ENCODE measurements around the gene MFN2.

The MFN2 gene

DNA sequence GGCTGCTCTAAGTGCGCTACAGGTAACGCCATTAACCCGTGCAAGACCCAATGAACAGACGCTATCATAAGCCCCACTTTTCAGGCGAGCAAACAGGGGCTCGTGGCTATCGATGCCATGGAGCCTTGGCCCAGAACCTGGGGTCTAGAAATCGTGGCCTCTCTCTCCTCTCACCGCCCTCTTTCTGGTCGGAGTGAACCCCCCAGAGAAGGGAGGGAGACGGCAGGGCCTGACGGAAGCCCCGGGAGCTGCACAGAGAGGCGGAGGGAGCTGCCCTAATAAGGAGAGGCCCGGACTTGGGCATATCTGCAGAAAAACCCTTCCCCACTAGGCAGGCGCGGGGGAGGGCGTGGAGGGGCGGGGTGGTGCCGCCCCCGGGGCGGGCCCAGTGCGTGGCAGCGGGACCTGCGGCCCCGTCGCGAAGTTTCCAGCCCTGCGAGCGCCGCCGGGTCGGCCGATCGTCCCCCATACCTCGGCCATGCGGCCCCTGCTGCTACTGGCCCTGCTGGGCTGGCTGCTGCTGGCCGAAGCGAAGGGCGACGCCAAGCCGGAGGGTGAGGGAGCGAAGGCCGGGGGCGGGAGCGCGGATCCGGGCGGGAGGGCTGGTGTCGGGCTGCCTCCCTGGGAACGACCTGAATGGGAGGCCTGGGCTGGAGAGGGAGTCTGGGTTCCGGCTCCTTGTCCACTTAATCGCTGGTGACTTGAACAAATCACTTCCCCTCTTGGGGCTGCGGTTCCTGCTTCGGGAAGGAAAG, 45.8 kb upstream of the MFN2 start, which contains the start of gene PLOD1 (continued):
- TF ChIP-seq ZNF76 (tag by site-specific recombination; IDR thresholded peaks at IDR 0.05; ENCODE audit: borderline replicate concordance, low read depth) (peak; percentile 50; the same call in 1 of the 2 replicates), KLF7 (tag by site-specific recombination; IDR thresholded peaks at IDR 0.05; ENCODE audit: borderline replicate concordance) (no peak), ZNF324 (tag by site-specific recombination; IDR thresholded peaks at IDR 0.05) (no peak; the same call in 1 of the 2 replicates), SP2 (tag by site-specific recombination; IDR thresholded peaks at IDR 0.05) (peak; percentile 76), ZBTB21 (tag by site-specific recombination; IDR thresholded peaks at IDR 0.05) (no peak), PRDM1 (tag by site-specific recombination; IDR thresholded peaks at IDR 0.05) (no peak), ZFP37 (tag by site-specific recombination; IDR thresholded peaks at IDR 0.05) (no peak), BCL11A (tag by site-specific recombination; IDR thresholded peaks at IDR 0.05; ENCODE audit: low read depth) (no peak), ZNF423 (tag by site-specific recombination; IDR thresholded peaks at IDR 0.05) (no peak), ZNF23 (tag by site-specific recombination; IDR thresholded peaks at IDR 0.05; ENCODE audit: borderline replicate concordance) (no peak), ZNF624 (tag by site-specific recombination; IDR thresholded peaks at IDR 0.05) (no peak), ZNF341 (tag by site-specific recombination; IDR thresholded peaks at IDR 0.05; ENCODE audit: low read depth) (0 out of 2 replicates have a peak, but pooled peaks have one; percentile 29), ZNF558 (tag by site-specific recombination; IDR thresholded peaks at IDR 0.05) (no peak), ZEB2 (tag by site-specific recombination; IDR thresholded peaks at IDR 0.05) (no peak), ZNF521 (tag by site-specific recombination; IDR thresholded peaks at IDR 0.05) (no peak), ZBTB20 (tag by site-specific recombination; IDR thresholded peaks at IDR 0.05) (peak; percentile 74), SETDB1 (IDR thresholded peaks at IDR 0.05; ENCODE audit: insufficient read length, low read length) (no peak), SP7 (tag by site-specific recombination; IDR thresholded peaks at IDR 0.05) (peak; percentile 21; the same call in 1 of the 2 replicates), ZNF133 (tag by site-specific recombination; IDR thresholded peaks at IDR 0.05) (no peak), ZXDB (tag by site-specific recombination; IDR thresholded peaks at IDR 0.05) (peak; percentile 59), ZNF354C (tag by site-specific recombination; IDR thresholded peaks at IDR 0.05; ENCODE audit: borderline replicate concordance, low read depth) (no peak), ZNF510 (tag by site-specific recombination; IDR thresholded peaks at IDR 0.05; ENCODE audit: insufficient replicate concordance) (no peak), ZNF169 (tag by site-specific recombination; IDR thresholded peaks at IDR 0.05) (no peak)
- TF ChIP-seq, protein P1, sequence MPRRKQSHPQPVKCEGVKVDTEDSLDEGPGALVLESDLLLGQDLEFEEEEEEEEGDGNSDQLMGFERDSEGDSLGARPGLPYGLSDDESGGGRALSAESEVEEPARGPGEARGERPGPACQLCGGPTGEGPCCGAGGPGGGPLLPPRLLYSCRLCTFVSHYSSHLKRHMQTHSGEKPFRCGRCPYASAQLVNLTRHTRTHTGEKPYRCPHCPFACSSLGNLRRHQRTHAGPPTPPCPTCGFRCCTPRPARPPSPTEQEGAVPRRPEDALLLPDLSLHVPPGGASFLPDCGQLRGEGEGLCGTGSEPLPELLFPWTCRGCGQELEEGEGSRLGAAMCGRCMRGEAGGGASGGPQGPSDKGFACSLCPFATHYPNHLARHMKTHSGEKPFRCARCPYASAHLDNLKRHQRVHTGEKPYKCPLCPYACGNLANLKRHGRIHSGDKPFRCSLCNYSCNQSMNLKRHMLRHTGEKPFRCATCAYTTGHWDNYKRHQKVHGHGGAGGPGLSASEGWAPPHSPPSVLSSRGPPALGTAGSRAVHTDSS (tag by site-specific recombination; IDR thresholded peaks at IDR 0.05), result no peak
- TF ChIP-seq, protein P2, sequence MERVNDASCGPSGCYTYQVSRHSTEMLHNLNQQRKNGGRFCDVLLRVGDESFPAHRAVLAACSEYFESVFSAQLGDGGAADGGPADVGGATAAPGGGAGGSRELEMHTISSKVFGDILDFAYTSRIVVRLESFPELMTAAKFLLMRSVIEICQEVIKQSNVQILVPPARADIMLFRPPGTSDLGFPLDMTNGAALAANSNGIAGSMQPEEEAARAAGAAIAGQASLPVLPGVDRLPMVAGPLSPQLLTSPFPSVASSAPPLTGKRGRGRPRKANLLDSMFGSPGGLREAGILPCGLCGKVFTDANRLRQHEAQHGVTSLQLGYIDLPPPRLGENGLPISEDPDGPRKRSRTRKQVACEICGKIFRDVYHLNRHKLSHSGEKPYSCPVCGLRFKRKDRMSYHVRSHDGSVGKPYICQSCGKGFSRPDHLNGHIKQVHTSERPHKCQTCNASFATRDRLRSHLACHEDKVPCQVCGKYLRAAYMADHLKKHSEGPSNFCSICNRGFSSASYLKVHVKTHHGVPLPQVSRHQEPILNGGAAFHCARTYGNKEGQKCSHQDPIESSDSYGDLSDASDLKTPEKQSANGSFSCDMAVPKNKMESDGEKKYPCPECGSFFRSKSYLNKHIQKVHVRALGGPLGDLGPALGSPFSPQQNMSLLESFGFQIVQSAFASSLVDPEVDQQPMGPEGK (tag by site-specific recombination; IDR thresholded peaks at IDR 0.05), result peak; percentile 73
- TF ChIP-seq, protein P3, sequence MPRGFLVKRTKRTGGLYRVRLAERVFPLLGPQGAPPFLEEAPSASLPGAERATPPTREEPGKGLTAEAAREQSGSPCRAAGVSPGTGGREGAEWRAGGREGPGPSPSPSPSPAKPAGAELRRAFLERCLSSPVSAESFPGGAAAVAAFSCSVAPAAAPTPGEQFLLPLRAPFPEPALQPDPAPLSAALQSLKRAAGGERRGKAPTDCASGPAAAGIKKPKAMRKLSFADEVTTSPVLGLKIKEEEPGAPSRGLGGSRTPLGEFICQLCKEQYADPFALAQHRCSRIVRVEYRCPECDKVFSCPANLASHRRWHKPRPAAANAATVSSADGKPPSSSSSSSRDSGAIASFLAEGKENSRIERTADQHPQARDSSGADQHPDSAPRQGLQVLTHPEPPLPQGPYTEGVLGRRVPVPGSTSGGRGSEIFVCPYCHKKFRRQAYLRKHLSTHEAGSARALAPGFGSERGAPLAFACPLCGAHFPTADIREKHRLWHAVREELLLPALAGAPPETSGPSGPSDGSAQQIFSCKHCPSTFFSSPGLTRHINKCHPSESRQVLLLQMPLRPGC (tag by site-specific recombination; IDR thresholded peaks at IDR 0.05), result no peak
- TF ChIP-seq, protein P4, sequence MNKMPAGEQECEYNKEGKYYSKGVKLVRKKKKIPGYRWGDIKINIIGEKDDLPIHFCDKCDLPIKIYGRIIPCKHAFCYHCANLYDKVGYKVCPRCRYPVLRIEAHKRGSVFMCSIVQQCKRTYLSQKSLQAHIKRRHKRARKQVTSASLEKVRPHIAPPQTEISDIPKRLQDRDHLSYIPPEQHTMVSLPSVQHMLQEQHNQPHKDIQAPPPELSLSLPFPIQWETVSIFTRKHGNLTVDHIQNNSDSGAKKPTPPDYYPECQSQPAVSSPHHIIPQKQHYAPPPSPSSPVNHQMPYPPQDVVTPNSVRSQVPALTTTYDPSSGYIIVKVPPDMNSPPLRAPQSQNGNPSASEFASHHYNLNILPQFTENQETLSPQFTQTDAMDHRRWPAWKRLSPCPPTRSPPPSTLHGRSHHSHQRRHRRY (tag by site-specific recombination; IDR thresholded peaks at IDR 0.05), result no peak
- TF ChIP-seq, protein P5, sequence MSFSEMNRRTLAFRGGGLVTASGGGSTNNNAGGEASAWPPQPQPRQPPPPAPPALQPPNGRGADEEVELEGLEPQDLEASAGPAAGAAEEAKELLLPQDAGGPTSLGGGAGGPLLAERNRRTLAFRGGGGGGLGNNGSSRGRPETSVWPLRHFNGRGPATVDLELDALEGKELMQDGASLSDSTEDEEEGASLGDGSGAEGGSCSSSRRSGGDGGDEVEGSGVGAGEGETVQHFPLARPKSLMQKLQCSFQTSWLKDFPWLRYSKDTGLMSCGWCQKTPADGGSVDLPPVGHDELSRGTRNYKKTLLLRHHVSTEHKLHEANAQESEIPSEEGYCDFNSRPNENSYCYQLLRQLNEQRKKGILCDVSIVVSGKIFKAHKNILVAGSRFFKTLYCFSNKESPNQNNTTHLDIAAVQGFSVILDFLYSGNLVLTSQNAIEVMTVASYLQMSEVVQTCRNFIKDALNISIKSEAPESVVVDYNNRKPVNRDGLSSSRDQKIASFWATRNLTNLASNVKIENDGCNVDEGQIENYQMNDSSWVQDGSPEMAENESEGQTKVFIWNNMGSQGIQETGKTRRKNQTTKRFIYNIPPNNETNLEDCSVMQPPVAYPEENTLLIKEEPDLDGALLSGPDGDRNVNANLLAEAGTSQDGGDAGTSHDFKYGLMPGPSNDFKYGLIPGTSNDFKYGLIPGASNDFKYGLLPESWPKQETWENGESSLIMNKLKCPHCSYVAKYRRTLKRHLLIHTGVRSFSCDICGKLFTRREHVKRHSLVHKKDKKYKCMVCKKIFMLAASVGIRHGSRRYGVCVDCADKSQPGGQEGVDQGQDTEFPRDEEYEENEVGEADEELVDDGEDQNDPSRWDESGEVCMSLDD (tag by site-specific recombination; IDR thresholded peaks at IDR 0.05), result 0 out of 2 replicates have a peak, but pooled peaks have one; percentile 33
- TF ChIP-seq, protein P6, sequence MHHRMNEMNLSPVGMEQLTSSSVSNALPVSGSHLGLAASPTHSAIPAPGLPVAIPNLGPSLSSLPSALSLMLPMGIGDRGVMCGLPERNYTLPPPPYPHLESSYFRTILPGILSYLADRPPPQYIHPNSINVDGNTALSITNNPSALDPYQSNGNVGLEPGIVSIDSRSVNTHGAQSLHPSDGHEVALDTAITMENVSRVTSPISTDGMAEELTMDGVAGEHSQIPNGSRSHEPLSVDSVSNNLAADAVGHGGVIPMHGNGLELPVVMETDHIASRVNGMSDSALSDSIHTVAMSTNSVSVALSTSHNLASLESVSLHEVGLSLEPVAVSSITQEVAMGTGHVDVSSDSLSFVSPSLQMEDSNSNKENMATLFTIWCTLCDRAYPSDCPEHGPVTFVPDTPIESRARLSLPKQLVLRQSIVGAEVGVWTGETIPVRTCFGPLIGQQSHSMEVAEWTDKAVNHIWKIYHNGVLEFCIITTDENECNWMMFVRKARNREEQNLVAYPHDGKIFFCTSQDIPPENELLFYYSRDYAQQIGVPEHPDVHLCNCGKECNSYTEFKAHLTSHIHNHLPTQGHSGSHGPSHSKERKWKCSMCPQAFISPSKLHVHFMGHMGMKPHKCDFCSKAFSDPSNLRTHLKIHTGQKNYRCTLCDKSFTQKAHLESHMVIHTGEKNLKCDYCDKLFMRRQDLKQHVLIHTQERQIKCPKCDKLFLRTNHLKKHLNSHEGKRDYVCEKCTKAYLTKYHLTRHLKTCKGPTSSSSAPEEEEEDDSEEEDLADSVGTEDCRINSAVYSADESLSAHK (tag by site-specific recombination; IDR thresholded peaks at IDR 0.05), result no peak
